H1 (cell line): ENCODE data around the gene CMSS1. TPM values are rescaled to one million over a fixed set of nuclear protein-coding genes. Genes with fewer than 3 reads are reported as not detected.
"Not testable (repeated sequence)": the region's sequence is repeated elsewhere in the genome, so short reads cannot be mapped to it uniquely, and the experiment has no call there.

ENCODE experiments used
- CTCF ChIA-PET: fragments of 300-600 bp; sonication (Branson Sonifier 250); formaldehyde crosslinking; loops from one replicate; lab custom pipeline; 2021; ENCODE audit not compliant: partially characterized antibody; lab: Charles Lee
- POLR2A ChIA-PET: fragments of 300-600 bp; sonication (Branson Sonifier 250); formaldehyde crosslinking; loops from one replicate; lab custom pipeline; 2021; ENCODE audit warnings: inconsistent platforms; ENCODE audit not compliant: partially characterized antibody; lab: Charles Lee
- DNase-seq, 2 experiments: peaks; one replicate each; pipeline versions ENCODE4 v3.0.0 to v3.0.0-alpha.2; 2010 to 2022; ENCODE audit warnings: low spot score in 2 of 2, low read depth in 1 of 2, mixed read lengths in 1 of 2
- FAIRE-seq: peaks from 2 replicates; lab custom pipeline; 2011; peaks lifted over from hg19 to GRCh38; lab: Jason Lieb, UNC
- H2AFZ ChIP-seq: 2 replicates; pipeline ENCODE4 v1.8.1; 2012; ENCODE audit warnings: low read length, inconsistent platforms
- H2AK5ac ChIP-seq: 2 replicates; pipeline ENCODE4 v1.6.1; 2013; ENCODE audit warnings: low read depth, low read length
- H2BK120ac ChIP-seq: replicated peaks from 2 replicates; pipeline ENCODE3; 2013; ENCODE audit warnings: low read depth, low read length, inconsistent platforms
- H2BK12ac ChIP-seq: 2 replicates; pipeline ENCODE4 v1.6.1; 2013; ENCODE audit warnings: low read depth, low read length
- H2BK15ac ChIP-seq: 2 replicates; pipeline ENCODE4 v1.6.1; 2013; ENCODE audit warnings: low read length
- H2BK20ac ChIP-seq: 2 replicates; pipeline ENCODE4 v1.6.1; 2013; ENCODE audit warnings: low read length
- H2BK5ac ChIP-seq: 2 replicates; pipeline ENCODE4 v1.6.1; 2013; ENCODE audit warnings: low read depth, low read length
- H3K14ac ChIP-seq: 2 replicates; pipeline ENCODE4 v1.6.1; 2013; ENCODE audit warnings: inconsistent platforms; ENCODE audit not compliant: insufficient read length
- H3K18ac ChIP-seq: 2 replicates; pipeline ENCODE4 v1.6.1; 2013; ENCODE audit warnings: low read length; ENCODE audit errors: extremely low read depth
- H3K23ac ChIP-seq: 2 replicates; pipeline ENCODE4 v1.6.1; 2013; ENCODE audit warnings: inconsistent platforms; ENCODE audit not compliant: insufficient read length
- H3K23me2 ChIP-seq: 2 replicates; pipeline ENCODE4 v1.6.1; 2013; ENCODE audit warnings: low read depth, low read length
- H3K27ac ChIP-seq: 2 replicates; pipeline ENCODE4 v1.6.1; 2011; ENCODE audit warnings: low read depth, low read length, inconsistent platforms
- H3K27me3 ChIP-seq, 4 experiments: replicated peaks in 1 of 4; 1 replicate in 1 of 4; 2 replicates in 3 of 4; pipeline versions ENCODE4 v1.6.1 to v1.8.1; 2011 to 2013; ENCODE audit warnings: low read length in 3 of 4, mild to moderate bottlenecking in 3 of 4, inconsistent platforms in 2 of 4, mixed read lengths in 2 of 4, moderate library complexity in 1 of 4; ENCODE audit not compliant: control insufficient read depth in 3 of 4, insufficient read depth in 3 of 4; ENCODE audit errors: extremely low read depth in 1 of 4
- H3K36me3 ChIP-seq, 4 experiments: 2 replicates each; pipeline versions ENCODE4 v1.6.1 to v1.8.1; 2011 to 2013; ENCODE audit warnings: mild to moderate bottlenecking in 4 of 4, low read length in 3 of 4, moderate library complexity in 2 of 4, control low read depth in 1 of 4, inconsistent platforms in 1 of 4; ENCODE audit not compliant: insufficient read depth in 4 of 4, control insufficient read depth in 2 of 4
- H3K4ac ChIP-seq: replicated peaks from 2 replicates; pipeline ENCODE3; 2013; ENCODE audit warnings: low read length, low read depth, mixed read lengths, inconsistent platforms; ENCODE audit not compliant: insufficient read length
- H3K4me1 ChIP-seq, 4 experiments: replicated peaks in 1 of 4; 1 replicate in 1 of 4; 2 replicates in 3 of 4; pipeline versions ENCODE4 v1.6.1 to v1.8.1; 2011 to 2013; ENCODE audit warnings: low read length in 3 of 4, inconsistent platforms in 2 of 4, mixed read lengths in 1 of 4; ENCODE audit not compliant: insufficient read depth in 4 of 4, control insufficient read depth in 3 of 4
- H3K4me2 ChIP-seq, 2 experiments: 2 replicates each; pipeline versions ENCODE4 v1.6.1 to v1.8.1; 2011 to 2013; ENCODE audit warnings: low read depth in 2 of 2, low read length in 2 of 2, control low read depth in 1 of 2, inconsistent platforms in 1 of 2, mild to moderate bottlenecking in 1 of 2; ENCODE audit not compliant: insufficient read depth in 1 of 2
- H3K4me3 ChIP-seq, 4 experiments: fragments of 200-600, 300-600 bp in 1 of 4; sonication (generic), shearing (Covaris generic), sonication (Bioruptor Twin) in 1 of 4; 2 replicates each; pipeline versions ENCODE4 v1.5.1 to v1.8.1; 2011 to 2016; ENCODE audit warnings: low read length in 4 of 4, low read depth in 3 of 4, control low read depth in 2 of 4, inconsistent platforms in 2 of 4, mild to moderate bottlenecking in 2 of 4, mixed read lengths in 1 of 4, moderate library complexity in 1 of 4; ENCODE audit not compliant: insufficient read depth in 2 of 4; ENCODE audit errors: extremely low read depth in 1 of 4
- H3K56ac ChIP-seq: replicated peaks from 2 replicates; pipeline ENCODE3; 2013; ENCODE audit warnings: low read depth, mild to moderate bottlenecking, mixed read lengths, low read length, inconsistent platforms; ENCODE audit not compliant: insufficient read length
- H3K79me1 ChIP-seq: 2 replicates; pipeline ENCODE4 v1.6.1; 2013; ENCODE audit warnings: low read depth, low read length, control low read depth
- H3K79me2 ChIP-seq, 2 experiments: 2 replicates each; pipeline versions ENCODE4 v1.6.1 to v1.8.1; 2012 to 2013; ENCODE audit warnings: low read length in 2 of 2, mild to moderate bottlenecking in 2 of 2, inconsistent platforms in 1 of 2; ENCODE audit not compliant: insufficient read depth in 2 of 2, control insufficient read depth in 1 of 2
- H3K9ac ChIP-seq, 4 experiments: replicated peaks in 1 of 4; 1 replicate in 1 of 4; 2 replicates in 3 of 4; pipeline versions ENCODE4 v1.6.1 to v1.8.1; 2011 to 2013; ENCODE audit warnings: low read depth in 3 of 4, low read length in 3 of 4, control low read depth in 2 of 4, mild to moderate bottlenecking in 2 of 4, moderate library complexity in 2 of 4, inconsistent platforms in 1 of 4; ENCODE audit errors: extremely low read depth in 1 of 4
- H3K9me3 ChIP-seq, 2 experiments: 2 replicates each; pipeline versions ENCODE4 v1.6.1 to v1.8.1; 2012 to 2013; ENCODE audit warnings: mild to moderate bottlenecking in 2 of 2, moderate library complexity in 2 of 2, control low read depth in 1 of 2, inconsistent platforms in 1 of 2, low read depth in 1 of 2, low read length in 1 of 2, mixed read lengths in 1 of 2; ENCODE audit not compliant: insufficient read depth in 2 of 2
- H4K20me1 ChIP-seq, 2 experiments: replicated peaks in 1 of 2; 2 replicates each; pipeline versions ENCODE3 to v1.8.1; 2011 to 2013; ENCODE audit warnings: inconsistent platforms in 2 of 2, low read length in 2 of 2, mild to moderate bottlenecking in 1 of 2; ENCODE audit not compliant: insufficient read depth in 2 of 2, control insufficient read depth in 1 of 2
- H4K5ac ChIP-seq: 2 replicates; pipeline ENCODE4 v1.6.1; 2013; ENCODE audit warnings: low read length, low read depth, mixed read lengths, inconsistent platforms; ENCODE audit not compliant: insufficient read length
- H4K8ac ChIP-seq: 2 replicates; pipeline ENCODE4 v1.8.0; 2013; ENCODE audit warnings: mild to moderate bottlenecking, moderate library complexity, low read length, inconsistent platforms; ENCODE audit not compliant: insufficient read depth; ENCODE audit errors: extremely low read depth
- H4K91ac ChIP-seq: replicated peaks from 2 replicates; pipeline ENCODE3; 2013; ENCODE audit warnings: low read length, mixed read lengths, inconsistent platforms; ENCODE audit not compliant: insufficient read length
- WGBS, 2 experiments: shearing (Covaris generic) in 1 of 2; methylation state at CpG; one replicate each; pipeline versions ENCODE4 v1.1.6 to v1.1.7; 2013 to 2015; ENCODE audit warnings: low lambda C conversion rate in 2 of 2, mixed read lengths in 2 of 2, inconsistent platforms in 1 of 2, low coverage in 1 of 2, missing lambda C conversion rate in 1 of 2; ENCODE audit not compliant: insufficient replicate concordance in 2 of 2, insufficient coverage in 1 of 2, insufficient read length in 1 of 2; ENCODE audit errors: extremely low coverage in 1 of 2, missing lambda C conversion rate in 1 of 2; 5-methylcytosine and 5-hydroxymethylcytosine counted together
- polyA plus RNA-seq, 7 experiments: library from polyadenylated mRNA; depleted of rRNA in 3 of 7; stranded (reverse) in 5 of 7; unstranded in 2 of 7; fragments of >200 nt in 5 of 7; fragments of 200-250 nt in 2 of 7; gene quantifications; 1 replicate in 5 of 7; 2 replicates in 1 of 7; 4 replicates in 1 of 7; pipeline versions ENCODE4 v1.2.1 to v1.2.3, GENCODE V29; 2011 to 2013; ENCODE audit warnings: missing spikeins in 2 of 7, mixed read lengths in 2 of 7
- total RNA-seq: library from RNA; stranded (reverse); fragmentation: NEBNext Ultra II Directional; extraction: Animal tissue kit (Norgen Biotek cat#: 25700); gene quantifications from 2 replicates; pipeline ENCODE4 v1.2.1, GENCODE V29; 2021

Gene CMSS1
- total and polyA plus RNA-seq, 2 of the 8 experiments (the other 6 are each of a cell fraction or from before 2014, with no cell fraction given), result 15.2 to 75.1 TPM

- H2AK5ac ChIP-seq, H3K36me3 ChIP-seq, POLR2A ChIA-PET, H4K8ac ChIP-seq, H3K9ac ChIP-seq, H3K27me3 ChIP-seq, H3K4me2 ChIP-seq, H2BK120ac ChIP-seq, H3K18ac ChIP-seq, H3K4me3 ChIP-seq, H3K56ac ChIP-seq, H2BK20ac ChIP-seq, H3K27ac ChIP-seq, H2AFZ ChIP-seq, H3K23ac ChIP-seq, H2BK12ac ChIP-seq, H3K23me2 ChIP-seq, H2BK5ac ChIP-seq, H4K5ac ChIP-seq, DNase-seq, H3K4me1 ChIP-seq, H3K79me2 ChIP-seq, H4K20me1 ChIP-seq, FAIRE-seq, H3K4ac ChIP-seq, H3K14ac ChIP-seq, H2BK15ac ChIP-seq, H3K79me1 ChIP-seq, H3K9me3 ChIP-seq, H4K91ac ChIP-seq: not testable (repeated sequence)
- WGBS, 2 experiments, result 92% methylated on average over 4 of the region's 4 CpGs; no CpG with 5 or more reads in 1 of the 2 experiments
- CTCF ChIA-PET, result interaction anchor here (0.8 to 1.6 kb wide), 5 partner anchors 101 to 748 kb away, joined by 3 to 8 read pairs (median 4); no protein-coding TSS in a partner anchor
Measured at GRCh38 chr3:99841949-99842348, 24.3 kb downstream of the CMSS1 start.
